GM23338 (cell line): ENCODE data around the gene TBC1D21. TPM values are rescaled to one million over a fixed set of nuclear protein-coding genes. Genes with fewer than 3 reads are reported as not detected.

Source experiments
- ATAC-seq: fragments of 200-7000 bp; cut with Tn5 transposase; 3 replicates; pipeline ENCODE4 v1.9.1; 2020
- DNase-seq: peaks from one replicate; pipeline ENCODE4 v3.0.0-alpha.2; 2015; ENCODE audit warnings: low spot score
- H2AFZ ChIP-seq: fragments of 200-600 bp; sonication (generic); 2 replicates; pipeline ENCODE4 v1.8.0; 2016; ENCODE audit warnings: antibody characterized with exemption, mild to moderate bottlenecking, moderate library complexity
- H3F3A ChIP-seq: fragments of 200-600 bp; sonication (generic); replicated peaks from 2 replicates; pipeline ENCODE4 v1.8.0; 2017; ENCODE audit warnings: antibody characterized with exemption, mixed run types, low read depth
- H3K27ac ChIP-seq: fragments of 200-600 bp; sonication (generic); 2 replicates; pipeline ENCODE4 v1.6.1; 2016; ENCODE audit warnings: low read depth
- H3K27me3 ChIP-seq: fragments of 200-600 bp; sonication (generic); 2 replicates; pipeline ENCODE4 v1.8.0; 2016; ENCODE audit warnings: mild to moderate bottlenecking, mixed run types, moderate library complexity; ENCODE audit not compliant: insufficient read depth
- H3K36me3 ChIP-seq: fragments of 200-600 bp; sonication (generic); 2 replicates; pipeline ENCODE4 v1.8.0; 2016; ENCODE audit warnings: mild to moderate bottlenecking; ENCODE audit not compliant: insufficient read depth
- H3K4me1 ChIP-seq: fragments of 200-600 bp; sonication (generic); 2 replicates; pipeline ENCODE4 v1.8.0; 2016; ENCODE audit warnings: mild to moderate bottlenecking, moderate library complexity; ENCODE audit not compliant: insufficient read depth
- H3K4me2 ChIP-seq: fragments of 200-600 bp; sonication (generic); 2 replicates; pipeline ENCODE4 v1.7.1; 2017; ENCODE audit warnings: mixed run types
- H3K4me3 ChIP-seq: fragments of 200-600 bp; sonication (generic); 2 replicates; pipeline ENCODE4 v1.6.1; 2016; ENCODE audit warnings: mixed run types
- H3K79me2 ChIP-seq: fragments of 200-600 bp; sonication (generic); replicated peaks from 2 replicates; pipeline ENCODE4 v1.8.0; 2017; ENCODE audit warnings: mild to moderate bottlenecking; ENCODE audit not compliant: insufficient read depth
- H3K9me2 ChIP-seq: fragments of 200-600 bp; sonication (generic); 2 replicates; pipeline ENCODE4 v1.8.0; 2017; ENCODE audit not compliant: insufficient read depth
- H4K20me1 ChIP-seq: fragments of 200-600 bp; sonication (generic); replicated peaks from 2 replicates; pipeline ENCODE4 v1.8.0; 2017; ENCODE audit warnings: mild to moderate bottlenecking; ENCODE audit not compliant: insufficient read depth
- H3K27ac Mint-ChIP-seq: 2 replicates; pipeline ENCODE4 v1.8.0; 2020; ENCODE audit warnings: inconsistent platforms, mild to moderate bottlenecking, moderate library complexity, mixed read lengths
- H3K27me3 Mint-ChIP-seq: 3 replicates; pipeline ENCODE4 v1.8.0; 2022; ENCODE audit warnings: low read depth, mild to moderate bottlenecking, moderate library complexity, mixed read lengths, inconsistent platforms; ENCODE audit not compliant: insufficient read depth, poor library complexity
- H3K36me3 Mint-ChIP-seq: 3 replicates; pipeline ENCODE4 v1.8.0; 2021; ENCODE audit warnings: low read depth, mild to moderate bottlenecking, inconsistent platforms, moderate library complexity, mixed read lengths
- H3K4me1 Mint-ChIP-seq: 3 replicates; pipeline ENCODE4 v1.8.0; 2020; ENCODE audit warnings: mild to moderate bottlenecking, inconsistent platforms, mixed read lengths
- H3K4me3 Mint-ChIP-seq: 3 replicates; pipeline ENCODE4 v1.8.0; 2021; ENCODE audit warnings: moderate library complexity, mild to moderate bottlenecking, inconsistent platforms, mixed read lengths
- H3K9me3 Mint-ChIP-seq: 3 replicates; pipeline ENCODE4 v1.8.0; 2020; ENCODE audit warnings: moderate library complexity, mild to moderate bottlenecking, inconsistent platforms, mixed read lengths
- CREB1 ChIP-seq: fragments of 250-450 bp; sonication (Bioruptor Pico); IDR thresholded peaks from 2 replicates; pipeline ENCODE4 v1.5.0; 2020; ENCODE audit warnings: low read depth, mild to moderate bottlenecking, moderate library complexity
- CTCF ChIP-seq, 2 experiments: fragments of 200-600 bp in 1 of 2; sonication (generic) in 1 of 2; conservative IDR thresholded peaks; 2 replicates each; pipeline versions ENCODE4 v1.5.1 to v1.6.1; 2016 to 2017; ENCODE audit warnings: antibody characterized with exemption in 2 of 2, low read depth in 2 of 2, mild to moderate bottlenecking in 2 of 2, moderate library complexity in 1 of 2
- EZH2 ChIP-seq: fragments of 200-600 bp; sonication (generic); IDR thresholded peaks from one replicate; pipeline ENCODE4 v1.8.0; 2017; ENCODE audit warnings: antibody characterized with exemption, mild to moderate bottlenecking, low read depth; ENCODE audit not compliant: unreplicated experiment
- EZH2phosphoT487 ChIP-seq: fragments of 200-600 bp; sonication (generic); IDR thresholded peaks from one replicate; pipeline ENCODE4 v1.8.1; 2018; ENCODE audit warnings: antibody characterized with exemption; ENCODE audit not compliant: unreplicated experiment
- JUNB ChIP-seq: IDR thresholded peaks from one replicate; pipeline ENCODE4 v1.6.1; 2016; ENCODE audit warnings: antibody characterized with exemption; ENCODE audit not compliant: unreplicated experiment
- NANOG ChIP-seq: IDR thresholded peaks from 2 replicates; pipeline ENCODE4 v1.6.1; 2016; ENCODE audit warnings: antibody characterized with exemption, borderline replicate concordance
- POLR2AphosphoS5 ChIP-seq: IDR thresholded peaks from 2 replicates; pipeline ENCODE4 v1.6.1; 2016; ENCODE audit warnings: antibody characterized with exemption, low read depth
- REST ChIP-seq: IDR thresholded peaks from one replicate; pipeline ENCODE4 v1.6.1; 2018; ENCODE audit warnings: antibody characterized with exemption; ENCODE audit not compliant: unreplicated experiment
- STAT1 ChIP-seq: IDR thresholded peaks from one replicate; pipeline ENCODE4 v1.6.1; 2016; ENCODE audit warnings: antibody characterized with exemption; ENCODE audit not compliant: unreplicated experiment
- ZNF114 ChIP-seq: fragments of 250-450 bp; sonication (Bioruptor Pico); IDR thresholded peaks from 2 replicates; pipeline ENCODE4 v1.5.0; 2020; ENCODE audit warnings: mild to moderate bottlenecking, moderate library complexity
- ZNF331 ChIP-seq: fragments of 250-450 bp; sonication (Bioruptor Pico); IDR thresholded peaks from 2 replicates; pipeline ENCODE4 v1.5.0; 2020; ENCODE audit warnings: low read depth, mild to moderate bottlenecking, moderate library complexity
- polyA plus RNA-seq: library from polyadenylated mRNA; unstranded; fragments of >200 nt; fragmentation: Nextera tagmentation; extraction: Ambion mirVana; gene quantifications from 2 replicates; pipeline ENCODE4 v1.2.1, GENCODE V29; 2016
- total RNA-seq: library from RNA; depleted of rRNA; stranded (reverse); fragments of >200 nt; shearing (Covaris generic); gene quantifications from 2 replicates; pipeline ENCODE4 v1.2.3, GENCODE V29; 2014
- TF ChIP-seq, protein P1 (sequence below): fragments of 250-450 bp; sonication (Bioruptor Pico); IDR thresholded peaks from 2 replicates; pipeline ENCODE4 v1.5.0; 2020; ENCODE audit warnings: mild to moderate bottlenecking, moderate library complexity

The TBC1D21 gene
- total and polyA plus RNA-seq, 2 experiments from 2014 or later = not detected

DNA sequence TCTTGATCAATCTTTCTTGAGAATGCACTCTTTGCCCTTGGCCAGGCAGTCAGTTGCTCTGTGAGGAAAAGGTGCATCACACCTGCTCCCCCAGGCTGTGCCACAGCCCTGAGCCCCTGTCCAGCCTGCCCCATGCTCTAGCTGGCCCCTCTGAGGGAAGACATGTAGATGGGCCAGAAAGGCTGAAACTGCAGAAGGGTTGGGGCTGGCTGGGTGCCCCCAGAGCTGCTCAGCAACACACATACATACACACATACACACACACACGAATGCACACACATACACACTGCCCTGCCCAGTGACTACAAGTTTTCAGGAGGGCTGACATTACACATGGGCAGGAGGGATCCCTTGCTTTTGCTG lies 16.4 kb downstream of the TBC1D21 start (continued):
- TF ChIP-seq ZNF331 (no peak), POLR2AphosphoS5 (no peak), EZH2phosphoT487 (no peak)

DNA sequence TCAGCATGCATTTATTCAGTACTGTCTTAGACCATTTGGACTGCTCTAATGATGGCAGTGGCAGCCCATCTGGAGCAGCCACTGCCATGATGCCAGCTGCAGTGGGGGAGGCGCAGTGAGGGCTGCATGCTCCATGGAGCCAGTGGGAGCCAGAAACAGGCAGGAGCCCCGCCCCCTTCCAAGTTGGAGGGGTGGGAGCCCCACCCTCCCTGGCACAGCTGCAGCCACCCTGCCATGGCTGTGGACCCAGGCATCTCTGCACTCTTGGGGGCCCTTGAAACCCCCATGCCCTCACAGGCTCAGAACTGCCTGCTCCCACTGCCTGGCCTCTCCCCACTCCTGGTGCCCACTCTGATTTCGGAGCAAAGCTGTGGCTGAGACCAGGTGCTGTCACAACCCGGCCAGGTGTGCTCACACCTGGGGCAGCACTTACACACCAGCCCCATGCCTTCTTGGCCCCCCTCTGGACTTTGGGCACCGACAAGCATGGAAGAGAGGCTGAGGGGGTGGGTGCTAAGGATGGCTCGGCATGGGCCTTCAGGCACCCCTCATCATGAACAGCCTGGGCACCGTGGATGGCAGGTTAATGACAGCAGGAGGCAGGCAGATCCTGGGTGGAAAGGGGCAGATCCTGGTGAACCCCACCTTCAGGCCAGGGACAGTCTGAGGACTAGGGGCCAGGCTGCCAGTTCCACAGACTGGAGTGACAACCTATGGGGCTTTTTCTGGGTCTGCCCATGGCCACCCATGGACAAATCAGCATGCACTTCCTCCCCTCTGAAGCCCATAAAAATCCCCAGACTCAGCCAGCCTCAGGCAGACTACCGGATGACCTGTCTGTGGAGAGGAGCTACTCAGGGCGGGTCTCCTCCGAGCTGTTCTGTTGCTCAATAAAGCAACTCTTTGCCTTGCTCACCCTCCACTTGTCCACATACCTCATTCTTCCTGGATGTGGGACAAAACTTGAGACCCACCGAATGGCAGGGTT lies 18.3 kb downstream of the TBC1D21 start:
- Histone ChIP-seq H4K20me1 (no peaks in the 10 kb centered on the region), H3K4me2 (no peak overlapping the region), H3K79me2 (no peaks in the 10 kb centered on the region), H3K27me3 (no peaks in the 10 kb centered on the region), H3K4me1 (no peaks in the 10 kb centered on the region), H3K4me3 (no peak overlapping the region), H2AFZ (no peak overlapping the region), H3K9me2 (no peaks in the 10 kb centered on the region), H3F3A (no peaks in the 10 kb centered on the region), H3K27ac (no peak overlapping the region), H3K36me3 (no peaks in the 10 kb centered on the region)
- DNase-seq (no peak), ATAC-seq (no peak)
- H3K27ac Mint-ChIP-seq = no peak overlapping the region
- peaks cover 10% of the 10 kb centered on the region; the same call in 2 of the 3 replicates for H3K4me1 Mint-ChIP-seq
- peaks cover 24% of the 10 kb centered on the region for H3K9me3 Mint-ChIP-seq
- H3K4me3 Mint-ChIP-seq = no peak overlapping the region
- peaks cover 7% of the 10 kb centered on the region for H3K27me3 Mint-ChIP-seq
- peaks cover 8% of the 10 kb centered on the region for H3K36me3 Mint-ChIP-seq
- TF ChIP-seq ZNF114 (CRISPR knock-in tag) = no peak
- no peak for TF ChIP-seq CREB1 (CRISPR knock-in tag)
- TF ChIP-seq REST = no peak
- TF ChIP-seq ZNF331 = no peak
- TF ChIP-seq STAT1 = no peak
- TF ChIP-seq, protein P1, sequence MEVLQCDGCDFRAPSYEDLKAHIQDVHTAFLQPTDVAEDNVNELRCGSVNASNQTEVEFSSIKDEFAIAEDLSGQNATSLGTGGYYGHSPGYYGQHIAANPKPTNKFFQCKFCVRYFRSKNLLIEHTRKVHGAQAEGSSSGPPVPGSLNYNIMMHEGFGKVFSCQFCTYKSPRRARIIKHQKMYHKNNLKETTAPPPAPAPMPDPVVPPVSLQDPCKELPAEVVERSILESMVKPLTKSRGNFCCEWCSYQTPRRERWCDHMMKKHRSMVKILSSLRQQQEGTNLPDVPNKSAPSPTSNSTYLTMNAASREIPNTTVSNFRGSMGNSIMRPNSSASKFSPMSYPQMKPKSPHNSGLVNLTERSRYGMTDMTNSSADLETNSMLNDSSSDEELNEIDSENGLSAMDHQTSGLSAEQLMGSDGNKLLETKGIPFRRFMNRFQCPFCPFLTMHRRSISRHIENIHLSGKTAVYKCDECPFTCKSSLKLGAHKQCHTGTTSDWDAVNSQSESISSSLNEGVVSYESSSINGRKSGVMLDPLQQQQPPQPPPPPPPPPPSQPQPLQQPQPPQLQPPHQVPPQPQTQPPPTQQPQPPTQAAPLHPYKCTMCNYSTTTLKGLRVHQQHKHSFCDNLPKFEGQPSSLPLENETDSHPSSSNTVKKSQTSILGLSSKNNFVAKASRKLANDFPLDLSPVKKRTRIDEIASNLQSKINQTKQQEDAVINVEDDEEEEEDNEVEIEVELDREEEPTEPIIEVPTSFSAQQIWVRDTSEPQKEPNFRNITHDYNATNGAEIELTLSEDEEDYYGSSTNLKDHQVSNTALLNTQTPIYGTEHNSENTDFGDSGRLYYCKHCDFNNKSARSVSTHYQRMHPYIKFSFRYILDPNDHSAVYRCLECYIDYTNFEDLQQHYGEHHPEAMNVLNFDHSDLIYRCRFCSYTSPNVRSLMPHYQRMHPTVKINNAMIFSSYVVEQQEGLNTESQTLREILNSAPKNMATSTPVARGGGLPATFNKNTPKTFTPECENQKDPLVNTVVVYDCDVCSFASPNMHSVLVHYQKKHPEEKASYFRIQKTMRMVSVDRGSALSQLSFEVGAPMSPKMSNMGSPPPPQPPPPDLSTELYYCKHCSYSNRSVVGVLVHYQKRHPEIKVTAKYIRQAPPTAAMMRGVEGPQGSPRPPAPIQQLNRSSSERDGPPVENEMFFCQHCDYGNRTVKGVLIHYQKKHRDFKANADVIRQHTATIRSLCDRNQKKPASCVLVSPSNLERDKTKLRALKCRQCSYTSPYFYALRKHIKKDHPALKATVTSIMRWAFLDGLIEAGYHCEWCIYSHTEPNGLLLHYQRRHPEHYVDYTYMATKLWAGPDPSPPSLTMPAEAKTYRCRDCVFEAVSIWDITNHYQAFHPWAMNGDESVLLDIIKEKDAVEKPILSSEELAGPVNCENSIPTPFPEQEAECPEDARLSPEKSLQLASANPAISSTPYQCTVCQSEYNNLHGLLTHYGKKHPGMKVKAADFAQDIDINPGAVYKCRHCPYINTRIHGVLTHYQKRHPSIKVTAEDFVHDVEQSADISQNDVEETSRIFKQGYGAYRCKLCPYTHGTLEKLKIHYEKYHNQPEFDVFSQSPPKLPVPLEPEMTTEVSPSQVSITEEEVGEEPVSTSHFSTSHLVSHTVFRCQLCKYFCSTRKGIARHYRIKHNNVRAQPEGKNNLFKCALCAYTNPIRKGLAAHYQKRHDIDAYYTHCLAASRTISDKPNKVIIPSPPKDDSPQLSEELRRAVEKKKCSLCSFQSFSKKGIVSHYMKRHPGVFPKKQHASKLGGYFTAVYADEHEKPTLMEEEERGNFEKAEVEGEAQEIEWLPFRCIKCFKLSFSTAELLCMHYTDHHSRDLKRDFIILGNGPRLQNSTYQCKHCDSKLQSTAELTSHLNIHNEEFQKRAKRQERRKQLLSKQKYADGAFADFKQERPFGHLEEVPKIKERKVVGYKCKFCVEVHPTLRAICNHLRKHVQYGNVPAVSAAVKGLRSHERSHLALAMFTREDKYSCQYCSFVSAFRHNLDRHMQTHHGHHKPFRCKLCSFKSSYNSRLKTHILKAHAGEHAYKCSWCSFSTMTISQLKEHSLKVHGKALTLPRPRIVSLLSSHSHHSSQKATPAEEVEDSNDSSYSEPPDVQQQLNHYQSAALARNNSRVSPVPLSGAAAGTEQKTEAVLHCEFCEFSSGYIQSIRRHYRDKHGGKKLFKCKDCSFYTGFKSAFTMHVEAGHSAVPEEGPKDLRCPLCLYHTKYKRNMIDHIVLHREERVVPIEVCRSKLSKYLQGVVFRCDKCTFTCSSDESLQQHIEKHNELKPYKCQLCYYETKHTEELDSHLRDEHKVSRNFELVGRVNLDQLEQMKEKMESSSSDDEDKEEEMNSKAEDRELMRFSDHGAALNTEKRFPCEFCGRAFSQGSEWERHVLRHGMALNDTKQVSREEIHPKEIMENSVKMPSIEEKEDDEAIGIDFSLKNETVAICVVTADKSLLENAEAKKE (CRISPR knock-in tag) = no peak
- no peak for TF ChIP-seq EZH2phosphoT487
- TF ChIP-seq POLR2AphosphoS5 = no peak
- TF ChIP-seq JUNB = no peak
- no peak for TF ChIP-seq CTCF (conservative IDR thresholded peaks at IDR 0.05; ENCODE audit: low read depth in 2 of 2)
- TF ChIP-seq EZH2 = no peak
- no peak for TF ChIP-seq NANOG
